Neural cell (in vitro differentiated cells): Measurements from ENCODE around the gene ZNF587B. TPM values are rescaled to one million over a fixed set of nuclear protein-coding genes. Genes with fewer than 3 reads are reported as not detected.

Experiments used
- H2AFZ ChIP-seq: fragments of 200-600, 300-800 bp; sonication (generic), shearing (Covaris generic); 2 replicates; pipeline ENCODE4 v1.6.0; 2014; ENCODE audit warnings: low read depth, mild to moderate bottlenecking, antibody characterized with exemption, low read length, moderate library complexity
- H3F3A ChIP-seq: fragments of 200-600 bp; shearing (Covaris generic); 2 replicates; pipeline ENCODE4 v1.6.1; 2016; ENCODE audit warnings: mild to moderate bottlenecking, moderate library complexity, mixed read lengths, antibody characterized with exemption, low read length; ENCODE audit not compliant: insufficient read depth, poor library complexity, severe bottlenecking
- H3K27ac ChIP-seq: fragments of 200-600, 300-800 bp; sonication (generic), shearing (Covaris generic); 2 replicates; pipeline ENCODE4 v1.5.1; 2014; ENCODE audit warnings: mild to moderate bottlenecking, low read length, moderate library complexity
- H3K27me3 ChIP-seq: fragments of 300-800, 200-600 bp; sonication (generic), shearing (Covaris generic); 2 replicates; pipeline ENCODE4 v1.6.0; 2014; ENCODE audit warnings: mild to moderate bottlenecking, low read depth, low read length, moderate library complexity; ENCODE audit not compliant: insufficient read depth
- H3K36me3 ChIP-seq: fragments of 300-800, 200-600 bp; sonication (generic), shearing (Covaris generic); 2 replicates; pipeline ENCODE4 v1.5.1; 2014; ENCODE audit warnings: mild to moderate bottlenecking, antibody characterized with exemption, low read length, moderate library complexity; ENCODE audit not compliant: insufficient read depth
- H3K4me2 ChIP-seq: fragments of 300-800, 200-600 bp; sonication (generic), shearing (Covaris generic); 2 replicates; pipeline ENCODE4 v1.6.0; 2014; ENCODE audit warnings: mild to moderate bottlenecking, low read length
- H3K4me3 ChIP-seq: fragments of 300-800, 200-600 bp; sonication (generic), shearing (Covaris generic); 2 replicates; pipeline ENCODE4 v1.5.1; 2014; ENCODE audit warnings: mild to moderate bottlenecking, low read length, moderate library complexity
- H3K79me2 ChIP-seq: fragments of 200-600 bp; shearing (Covaris generic); replicated peaks from 2 replicates; pipeline ENCODE4 v1.6.0; 2014; ENCODE audit warnings: mild to moderate bottlenecking, low read length, moderate library complexity; ENCODE audit not compliant: insufficient read depth
- H3K9ac ChIP-seq: fragments of 300-800, 200-600 bp; sonication (generic), shearing (Covaris generic); 2 replicates; pipeline ENCODE4 v1.6.1; 2016; ENCODE audit warnings: mild to moderate bottlenecking, low read length, mixed read lengths
- H3K9me2 ChIP-seq: fragments of 200-600 bp; shearing (Covaris generic); 2 replicates; pipeline ENCODE4 v1.6.1; 2016; ENCODE audit warnings: mild to moderate bottlenecking, low read length, mixed read lengths; ENCODE audit not compliant: insufficient read depth
- H3K9me3 ChIP-seq: fragments of 200-600, 300-800 bp; sonication (generic), shearing (Covaris generic); 2 replicates; pipeline ENCODE4 v1.6.1; 2016; ENCODE audit warnings: mild to moderate bottlenecking, mixed run types, low read length, moderate library complexity, mixed read lengths
- H4K20me1 ChIP-seq: fragments of 200-600 bp; shearing (Covaris generic); 2 replicates; pipeline ENCODE4 v1.6.1; 2016; ENCODE audit warnings: mild to moderate bottlenecking, mixed run types; ENCODE audit not compliant: insufficient read depth
- EP300 ChIP-seq: fragments of 450-650 bp; conservative IDR thresholded peaks from 2 replicates; pipeline ENCODE4 v1.6.1; 2014; ENCODE audit warnings: antibody characterized with exemption, mild to moderate bottlenecking, moderate library complexity; ENCODE audit not compliant: poor library complexity, severe bottlenecking
- EZH2 ChIP-seq: fragments of 200-600, 300-800 bp; shearing (Covaris generic), sonication (generic); IDR thresholded peaks from 2 replicates; pipeline ENCODE4 v1.6.1; 2014; ENCODE audit warnings: antibody characterized with exemption, low read length, borderline replicate concordance, mild to moderate bottlenecking; ENCODE audit not compliant: insufficient read depth, poor library complexity, severe bottlenecking
- MXI1 ChIP-seq: fragments of 450-650 bp; conservative IDR thresholded peaks from 2 replicates; pipeline ENCODE4 v1.6.1; 2014; ENCODE audit warnings: antibody characterized with exemption, mild to moderate bottlenecking; ENCODE audit not compliant: poor library complexity, severe bottlenecking
- POLR2AphosphoS5 ChIP-seq: IDR thresholded peaks from 2 replicates; pipeline ENCODE4 v1.6.1; 2012
- RAD21 ChIP-seq: fragments of 450-650 bp; conservative IDR thresholded peaks from 2 replicates; pipeline ENCODE4 v1.6.1; 2014; ENCODE audit warnings: antibody characterized with exemption, mild to moderate bottlenecking, moderate library complexity
- REST ChIP-seq: IDR thresholded peaks from 2 replicates; pipeline ENCODE4 v1.6.1; 2012; ENCODE audit warnings: borderline replicate concordance
- SMC3 ChIP-seq: fragments of 450-650 bp; conservative IDR thresholded peaks from 2 replicates; pipeline ENCODE4 v1.6.1; 2014; ENCODE audit warnings: antibody characterized with exemption, mild to moderate bottlenecking, moderate library complexity; ENCODE audit not compliant: poor library complexity
- TAF1 ChIP-seq: IDR thresholded peaks from 2 replicates; pipeline ENCODE4 v1.6.1; 2012; ENCODE audit warnings: low read depth
- polyA plus RNA-seq: library from polyadenylated mRNA; depleted of rRNA; stranded (reverse); fragments of >200 nt; gene quantifications from 2 replicates; pipeline ENCODE4 v1.2.3, GENCODE V29; 2014
- TF ChIP-seq, protein P1 (sequence below): fragments of 450-650 bp; IDR thresholded peaks from 2 replicates; pipeline ENCODE4 v1.5.1; 2014; ENCODE audit warnings: antibody characterized with exemption, mild to moderate bottlenecking, moderate library complexity; ENCODE audit not compliant: poor library complexity, severe bottlenecking

ZNF587B gene
- polyA plus RNA-seq, 1 donor from 2014 or later: 5.7 TPM

DNA sequence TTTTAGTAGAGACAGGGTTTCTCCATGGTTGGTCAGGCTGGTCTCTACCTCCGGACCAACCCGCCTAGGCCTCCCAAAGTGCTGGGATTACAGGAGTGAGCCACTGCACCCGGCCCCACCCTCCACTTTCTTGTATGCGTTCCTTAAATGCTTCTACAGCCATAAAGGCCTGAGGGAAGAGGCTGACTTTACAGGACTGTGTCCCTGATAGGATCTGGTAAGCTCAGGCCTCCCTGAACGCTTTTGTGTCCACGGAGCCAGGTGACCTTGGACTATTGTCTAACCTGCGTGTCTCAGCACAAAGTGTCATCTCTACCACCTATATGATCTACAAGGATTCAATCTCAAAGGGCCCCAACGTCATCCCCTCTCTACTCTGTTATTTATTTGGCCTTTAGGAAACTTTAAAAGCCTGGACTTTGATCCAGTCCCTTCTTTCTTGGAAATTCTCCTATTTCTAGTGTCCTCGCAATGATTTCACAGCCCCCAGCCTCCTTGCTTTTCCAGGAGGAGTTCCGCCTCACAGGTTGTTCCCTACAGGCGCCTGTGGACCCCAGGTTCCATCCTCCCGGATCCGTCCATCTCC is 16.1 kb upstream of the ZNF587B start:
- Histone ChIP-seq H3K9me3 (no peaks in the 10 kb centered on the region), H3K36me3 (no peaks in the 10 kb centered on the region), H2AFZ (peak overlapping the region; percentile 53), H3K27me3 (no peaks in the 10 kb centered on the region), H3K4me2 (peak overlapping the region; percentile 70), H4K20me1 (no peaks in the 10 kb centered on the region), H3K4me3 (peak overlapping the region; percentile 94), H3K79me2 (peaks cover 6% of the 10 kb centered on the region), H3F3A (no peaks in the 10 kb centered on the region), H3K9me2 (no peaks in the 10 kb centered on the region), H3K27ac (peak overlapping the region; percentile 79), H3K9ac (peak overlapping the region; percentile 83)
- no peak for TF ChIP-seq TAF1
- TF ChIP-seq, protein P1, sequence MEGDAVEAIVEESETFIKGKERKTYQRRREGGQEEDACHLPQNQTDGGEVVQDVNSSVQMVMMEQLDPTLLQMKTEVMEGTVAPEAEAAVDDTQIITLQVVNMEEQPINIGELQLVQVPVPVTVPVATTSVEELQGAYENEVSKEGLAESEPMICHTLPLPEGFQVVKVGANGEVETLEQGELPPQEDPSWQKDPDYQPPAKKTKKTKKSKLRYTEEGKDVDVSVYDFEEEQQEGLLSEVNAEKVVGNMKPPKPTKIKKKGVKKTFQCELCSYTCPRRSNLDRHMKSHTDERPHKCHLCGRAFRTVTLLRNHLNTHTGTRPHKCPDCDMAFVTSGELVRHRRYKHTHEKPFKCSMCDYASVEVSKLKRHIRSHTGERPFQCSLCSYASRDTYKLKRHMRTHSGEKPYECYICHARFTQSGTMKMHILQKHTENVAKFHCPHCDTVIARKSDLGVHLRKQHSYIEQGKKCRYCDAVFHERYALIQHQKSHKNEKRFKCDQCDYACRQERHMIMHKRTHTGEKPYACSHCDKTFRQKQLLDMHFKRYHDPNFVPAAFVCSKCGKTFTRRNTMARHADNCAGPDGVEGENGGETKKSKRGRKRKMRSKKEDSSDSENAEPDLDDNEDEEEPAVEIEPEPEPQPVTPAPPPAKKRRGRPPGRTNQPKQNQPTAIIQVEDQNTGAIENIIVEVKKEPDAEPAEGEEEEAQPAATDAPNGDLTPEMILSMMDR: no peak
- TF ChIP-seq SMC3: no peak
- no peak for TF ChIP-seq RAD21
- no peak for TF ChIP-seq REST
- no peak for TF ChIP-seq MXI1
- no peak for TF ChIP-seq POLR2AphosphoS5
- TF ChIP-seq EP300: no peak
- no peak for TF ChIP-seq EZH2

DNA sequence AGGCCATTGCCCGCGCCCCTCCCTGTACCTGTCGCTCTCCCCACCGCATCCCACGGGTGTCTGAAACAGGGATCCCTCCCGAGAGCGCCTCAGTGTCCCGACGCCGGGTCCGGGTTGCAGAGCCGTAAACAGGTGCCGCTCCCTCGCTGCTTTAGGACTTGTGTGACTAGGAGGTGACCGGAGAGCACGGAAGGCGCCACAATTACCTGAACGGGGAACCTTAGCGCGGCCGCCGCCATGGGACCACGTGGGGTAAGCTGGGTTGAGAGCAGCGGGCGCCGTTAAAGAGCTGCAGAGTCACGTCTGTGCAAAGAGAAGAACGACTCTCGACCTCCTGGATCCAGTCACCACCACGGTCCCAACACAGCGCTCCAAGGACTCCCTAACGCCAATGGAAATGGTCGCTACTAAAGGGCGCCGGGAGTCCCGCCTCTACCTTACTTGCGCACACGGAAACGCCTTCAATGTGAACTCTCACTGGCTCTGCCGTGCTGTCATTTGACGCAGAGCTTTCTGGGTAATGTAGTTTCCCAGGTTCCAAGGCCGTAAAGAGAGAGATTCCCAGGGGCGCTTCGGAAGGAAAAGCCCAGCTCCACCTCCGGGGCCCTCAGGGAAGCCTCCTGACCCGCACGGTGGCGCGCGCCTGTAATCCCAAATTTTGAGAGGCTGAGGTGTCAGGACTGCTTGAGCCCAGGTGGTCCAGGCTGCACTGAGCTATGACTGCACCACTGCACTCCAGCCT is 15.4 kb upstream of the ZNF587B start, which contains the start of gene ZNF552:
Gene ZNF552 (minus strand): TSS at position 409 of the 742 bp plus-strand sequence. CDS start 170 bp downstream, at position 239.
- TF ChIP-seq SMC3 (peak; percentile 53), POLR2AphosphoS5 (peak; percentile 83), TAF1 (peak; percentile 69), EP300 (no peak), EZH2 (no peak), MXI1 (peak; percentile 95), RAD21 (peak; percentile 27), REST (peak; percentile 13)
- TF ChIP-seq, protein P1: peak; percentile 29
- peak within 1 kb of the TSS; percentile 94 for H3K4me3 ChIP-seq
- no peaks in the 10 kb centered on the region for H3K9me3 ChIP-seq
- H3K27me3 ChIP-seq: no peaks in the 10 kb centered on the region
- no peaks in the 10 kb centered on the region for H3K9me2 ChIP-seq
- peak within 1 kb of the TSS; percentile 70 for H3K4me2 ChIP-seq
- H3F3A ChIP-seq: no peaks in the 10 kb centered on the region
- peak within 1 kb of the TSS; percentile 83 for H3K9ac ChIP-seq
- H2AFZ ChIP-seq: peak within 1 kb of the TSS; percentile 53
- H4K20me1 ChIP-seq: no peaks in the 10 kb centered on the region
- H3K79me2 ChIP-seq: peaks cover 6% of the 10 kb centered on the region
- no peaks in the 10 kb centered on the region for H3K36me3 ChIP-seq
- peak within 1 kb of the TSS; percentile 79 for H3K27ac ChIP-seq
